HG03196 (cell line): Measurements from ENCODE around the gene PPP1R14B.
A peak's percentile ranks its signal among the peaks of the same experiment; 100 is the strongest.

Experiments
- ATAC-seq: cut with Tn5 transposase; IDR thresholded peaks from one replicate; pipeline ENCODE4 v1.9.1; 2021; ENCODE audit not compliant: unreplicated experiment

Gene PPP1R14B

GRCh38 chr11:64232967-64233315 is 13.8 kb downstream of the PPP1R14B start:
- no peak for ATAC-seq

DNA sequence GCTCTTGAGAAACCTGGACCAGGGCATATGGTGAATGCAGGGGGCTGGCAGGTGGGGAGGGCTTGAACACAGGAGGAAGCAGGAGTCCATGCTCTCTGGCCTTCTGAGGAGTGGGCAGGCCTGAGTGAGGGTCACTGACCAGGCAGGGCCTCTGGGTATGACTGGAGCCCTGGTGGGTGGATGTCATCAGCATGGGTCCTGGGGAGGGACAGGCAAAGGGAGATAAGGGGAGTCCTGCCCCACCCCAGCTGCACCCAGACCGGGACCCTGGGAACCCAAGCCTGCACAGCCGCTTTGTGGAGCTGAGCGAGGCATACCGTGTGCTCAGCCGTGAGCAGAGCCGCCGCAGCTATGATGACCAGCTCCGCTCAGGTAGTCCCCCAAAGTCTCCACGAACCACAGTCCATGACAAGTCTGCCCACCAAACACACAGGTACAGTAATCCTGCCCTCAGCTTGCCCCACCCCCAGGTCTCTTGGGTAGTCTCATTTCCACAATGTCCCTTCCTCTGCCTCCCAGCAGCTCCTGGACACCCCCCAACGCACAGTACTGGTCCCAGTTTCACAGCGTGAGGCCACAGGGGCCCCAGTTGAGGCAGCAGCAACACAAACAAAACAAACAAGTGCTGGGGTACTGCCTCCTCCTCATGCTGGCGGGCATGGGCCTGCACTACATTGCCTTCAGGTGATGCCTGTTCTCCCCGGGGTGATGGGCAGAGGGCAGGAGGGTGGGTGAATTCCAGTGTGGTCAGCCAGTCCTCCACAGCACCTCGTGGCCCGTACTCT is 14.4 kb downstream of the PPP1R14B start:
- ATAC-seq: no peak

GRCh38 chr11:64231546-64231945 is 15.2 kb downstream of the PPP1R14B start:
- no peak for ATAC-seq

- no peak for ATAC-seq
Measured at GRCh38 chr11:64230985-64231365, 15.8 kb downstream of the PPP1R14B start.

DNA sequence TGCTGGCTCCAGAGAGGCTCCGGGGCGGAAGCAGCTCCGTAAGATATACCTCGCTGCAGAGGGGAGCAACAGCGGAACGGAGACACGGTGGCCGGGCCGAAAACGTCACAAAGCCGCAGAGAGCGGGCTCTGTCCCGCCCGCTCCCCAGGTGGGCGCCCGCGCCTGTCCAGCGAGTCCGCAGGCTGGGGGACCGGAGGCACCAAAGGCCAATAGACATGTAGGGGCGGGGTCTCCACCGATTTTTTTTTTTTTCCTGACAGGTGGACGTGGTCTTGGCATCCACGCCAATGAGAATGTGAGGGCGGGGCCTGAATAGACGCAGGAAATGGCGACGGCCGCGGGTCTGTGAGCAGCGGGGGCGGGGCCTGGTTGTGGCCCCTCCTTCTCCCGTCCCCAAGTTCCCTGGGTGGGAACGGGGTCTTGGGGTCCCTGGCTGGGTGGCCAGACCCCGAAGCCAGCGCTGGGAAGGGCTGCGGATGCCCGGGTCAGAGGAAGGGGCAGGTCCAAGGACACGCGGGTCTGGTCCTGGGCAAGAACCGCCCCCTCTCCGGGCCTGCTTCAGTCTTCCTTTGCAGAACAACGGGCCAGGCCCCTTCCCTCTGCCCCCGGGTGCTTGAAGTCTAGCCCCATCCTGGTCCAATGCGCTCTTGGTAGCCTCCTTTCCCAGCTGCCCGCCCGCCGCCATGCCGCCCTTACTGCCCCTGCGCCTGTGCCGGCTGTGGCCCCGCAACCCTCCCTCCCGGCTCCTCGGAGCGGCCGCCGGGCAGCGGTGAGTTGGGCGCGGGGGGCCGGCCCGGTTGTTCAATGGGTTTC is 16.4 kb downstream of the PPP1R14B start, which contains the start of gene DNAJC4:
Gene DNAJC4, plus strand, starts transcription at position 378 of the 814 bp plus-strand sequence. Its CDS starts 307 bp downstream, at position 685.
- peak; percentile 44 for ATAC-seq

DNA sequence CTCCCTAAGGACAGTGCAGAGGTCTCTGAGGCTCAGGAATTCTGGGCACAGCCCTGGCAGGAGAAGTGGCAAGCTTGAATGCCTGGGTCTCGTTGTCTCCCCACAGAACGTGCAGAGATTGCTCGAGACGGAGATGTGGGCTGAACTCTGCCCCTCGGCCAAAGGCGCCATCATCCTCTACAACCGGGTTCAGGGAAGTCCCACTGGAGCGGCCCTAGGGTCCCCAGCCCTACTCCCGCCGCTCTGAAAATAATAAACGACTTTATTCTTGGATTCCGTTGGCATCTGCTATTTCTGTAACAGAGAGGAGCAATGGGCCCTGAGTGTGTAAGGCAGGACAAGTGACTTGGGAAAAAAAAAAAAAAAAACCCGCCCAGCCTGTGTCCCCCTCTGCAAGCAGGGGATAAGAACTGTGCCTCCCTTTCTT is 17.0 kb downstream of the PPP1R14B start:
- ATAC-seq: no peak

- ATAC-seq: no peak
Measured at GRCh38 chr11:64229090-64229743, 17.5 kb downstream of the PPP1R14B start.

DNA sequence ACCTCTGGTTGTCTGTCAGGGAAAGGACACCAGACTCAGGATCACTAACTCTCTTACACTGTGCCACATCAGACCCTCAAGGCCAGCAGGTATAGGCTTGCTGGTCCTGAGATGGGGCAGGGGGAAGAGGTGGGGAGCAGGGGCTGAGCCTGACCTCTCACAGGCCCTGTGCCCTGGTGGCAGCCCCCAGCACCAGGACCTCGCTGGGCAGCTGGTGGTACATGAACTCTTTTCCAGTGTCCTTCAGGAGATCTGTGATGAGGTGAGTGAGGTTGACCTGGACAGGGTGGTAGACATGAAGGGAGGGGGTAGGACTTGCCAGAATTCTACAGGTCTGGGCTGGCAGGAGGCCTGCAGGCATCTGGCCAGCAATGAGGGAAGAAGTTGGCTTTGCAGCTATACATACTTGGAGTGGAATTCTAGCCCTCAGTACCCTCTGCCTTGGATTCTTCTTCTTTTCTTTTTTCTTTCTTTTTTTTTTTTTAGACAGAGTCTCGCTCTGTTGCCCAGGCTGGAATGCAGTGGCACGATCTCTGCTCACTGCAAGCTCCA is 19.3 kb downstream of the PPP1R14B start:
- ATAC-seq: no peak

DNA sequence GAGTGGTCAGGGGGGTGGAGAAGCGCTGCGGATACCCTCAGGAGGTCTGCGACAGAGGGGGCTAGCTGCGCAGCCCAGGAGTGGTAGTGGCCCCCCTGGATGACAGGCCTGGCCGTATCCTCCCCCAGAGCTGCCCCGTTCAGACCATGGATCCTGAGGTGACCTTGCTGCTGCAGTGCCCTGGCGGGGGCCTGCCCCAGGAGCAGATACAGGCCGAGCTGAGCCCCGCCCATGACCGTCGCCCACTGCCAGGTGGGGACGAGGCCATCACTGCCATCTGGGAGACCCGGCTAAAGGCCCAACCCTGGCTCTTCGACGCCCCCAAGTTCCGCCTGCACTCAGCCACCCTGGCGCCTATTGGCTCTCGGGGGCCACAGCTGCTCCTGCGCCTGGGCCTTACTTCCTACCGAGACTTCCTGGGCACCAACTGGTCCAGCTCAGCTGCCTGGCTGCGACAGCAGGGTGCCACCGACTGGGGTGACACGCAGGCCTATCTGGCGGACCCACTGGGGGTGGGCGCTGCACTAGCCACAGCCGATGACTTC is 20.2 kb downstream of the PPP1R14B start:
- peak; percentile 23 for ATAC-seq

DNA sequence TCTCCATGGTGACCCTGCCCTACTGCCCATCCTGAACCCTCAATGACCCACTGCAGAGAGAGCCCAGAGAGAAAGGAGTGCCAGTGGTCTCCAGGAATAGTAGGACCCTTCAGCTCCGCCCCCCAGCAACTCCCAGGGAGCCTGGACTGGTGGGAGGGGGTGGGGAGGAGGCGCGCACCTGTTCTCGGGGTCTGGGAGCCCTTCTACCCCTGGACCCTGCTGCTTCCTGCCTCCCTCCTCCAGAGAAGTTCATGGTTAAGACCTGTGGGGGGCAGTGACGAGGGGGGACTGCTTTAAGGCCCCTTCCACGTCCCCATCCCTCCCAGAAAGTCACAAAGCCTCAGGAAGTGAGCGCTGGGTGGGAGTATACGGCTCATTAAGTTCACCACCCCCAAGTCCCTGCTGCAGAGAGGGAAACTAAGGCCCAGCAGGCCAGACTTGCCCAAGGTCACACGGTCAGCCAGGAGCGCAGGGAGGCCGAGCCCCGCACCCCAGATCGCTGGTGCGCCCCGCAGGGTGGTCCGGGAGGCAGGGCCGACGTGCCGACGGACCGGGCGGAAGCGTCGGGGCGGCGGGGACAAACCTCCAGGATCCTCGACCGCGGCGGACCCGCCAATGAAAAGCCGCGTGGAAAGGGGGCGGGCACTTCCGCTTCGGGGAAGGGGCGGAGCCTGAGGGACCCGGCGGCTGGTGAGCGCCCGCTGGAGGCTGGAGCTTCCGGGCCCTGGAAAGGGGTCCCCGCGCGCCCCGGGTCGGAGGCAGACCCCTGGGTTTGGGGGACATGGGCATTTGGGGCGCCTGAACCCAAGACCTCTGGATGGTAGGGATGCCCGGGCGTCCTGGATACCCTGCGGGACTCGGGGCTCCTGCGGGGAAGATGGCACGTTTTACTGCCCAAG is 20.9 kb downstream of the PPP1R14B start, which contains the start of the genes NUDT22 and TRPT1:
Gene NUDT22, plus strand, starts transcription at position 667 of the 899 bp plus-strand sequence. CDS start 379 bp downstream, outside the sequence.
Gene TRPT1, minus strand, starts transcription at position 579 of the 899 bp plus-strand sequence. Its CDS starts 326 bp downstream, at position 253.
- ATAC-seq: peak; percentile 45

- no peak for ATAC-seq
Measured at GRCh38 chr11:64224891-64225607, 21.7 kb downstream of the PPP1R14B start.

- ATAC-seq: no peak
Measured at GRCh38 chr11:64224151-64224890, 22.4 kb downstream of the PPP1R14B start.

DNA sequence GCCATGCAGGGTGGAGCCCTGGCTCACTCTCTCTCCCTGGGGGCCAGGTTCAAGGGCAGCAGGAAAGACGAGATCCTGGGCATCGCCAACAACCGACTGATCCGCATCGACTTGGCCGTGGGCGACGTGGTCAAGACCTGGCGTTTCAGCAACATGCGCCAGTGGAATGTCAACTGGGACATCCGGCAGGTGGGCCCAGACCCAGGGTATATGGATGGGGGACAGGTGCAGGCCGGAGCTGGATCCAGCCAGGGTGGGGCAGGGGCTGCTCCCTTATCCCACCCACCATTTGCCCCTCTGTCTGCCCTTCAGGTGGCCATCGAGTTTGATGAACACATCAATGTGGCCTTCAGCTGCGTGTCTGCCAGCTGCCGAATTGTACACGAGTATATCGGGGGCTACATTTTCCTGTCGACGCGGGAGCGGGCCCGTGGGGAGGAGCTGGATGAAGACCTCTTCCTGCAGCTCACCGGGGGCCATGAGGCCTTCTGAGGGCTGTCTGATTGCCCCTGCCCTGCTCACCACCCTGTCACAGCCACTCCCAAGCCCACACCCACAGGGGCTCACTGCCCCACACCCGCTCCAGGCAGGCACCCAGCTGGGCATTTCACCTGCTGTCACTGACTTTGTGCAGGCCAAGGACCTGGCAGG is 23.6 kb downstream of the PPP1R14B start:
- no peak for ATAC-seq

DNA sequence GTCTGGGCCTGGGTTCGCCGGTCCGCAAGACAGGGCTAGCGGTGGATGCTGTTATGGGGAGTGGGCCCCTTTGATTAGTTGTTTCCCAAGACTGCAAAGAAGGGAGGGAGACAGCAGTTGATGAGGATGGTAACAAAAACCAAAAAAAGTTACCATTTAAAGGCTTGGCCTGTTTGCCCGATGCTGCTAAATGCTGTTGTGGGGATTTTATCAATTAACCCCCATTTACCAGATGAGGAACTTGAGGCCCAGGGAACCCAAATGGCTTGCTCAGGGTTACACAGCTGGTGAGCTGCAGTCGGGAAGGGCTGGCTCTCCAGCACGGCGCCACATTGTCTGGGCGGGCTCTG is 24.1 kb downstream of the PPP1R14B start:
- no peak for ATAC-seq

GRCh38 chr11:64220798-64221197 is 25.9 kb downstream of the PPP1R14B start:
- ATAC-seq: no peak

- no peak for ATAC-seq
Measured at GRCh38 chr11:64220271-64220670, 26.5 kb downstream of the PPP1R14B start.

DNA sequence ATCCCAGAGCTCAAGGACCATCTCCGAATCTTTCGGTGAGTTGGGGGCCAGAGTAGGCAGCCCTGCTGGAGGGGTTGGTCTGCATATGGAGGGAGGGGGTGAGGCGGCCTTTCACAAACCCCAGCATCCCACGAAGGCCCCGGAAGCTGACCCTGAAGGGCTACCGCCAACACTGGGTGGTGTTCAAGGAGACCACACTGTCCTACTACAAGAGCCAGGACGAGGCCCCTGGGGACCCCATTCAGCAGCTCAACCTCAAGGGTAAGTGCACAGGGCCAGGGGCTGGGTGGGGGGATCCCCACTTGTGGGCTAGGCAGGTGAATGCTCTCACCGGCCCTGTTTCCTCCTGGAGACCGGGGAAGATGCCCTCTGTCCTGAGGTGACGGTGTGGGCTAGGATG is 27.0 kb downstream of the PPP1R14B start:
- no peak for ATAC-seq

- ATAC-seq: no peak
Measured at GRCh38 chr11:64219354-64219684, 27.4 kb downstream of the PPP1R14B start.
